ENCODE measurements around the gene DOC2B.

The DOC2B gene

DNA sequence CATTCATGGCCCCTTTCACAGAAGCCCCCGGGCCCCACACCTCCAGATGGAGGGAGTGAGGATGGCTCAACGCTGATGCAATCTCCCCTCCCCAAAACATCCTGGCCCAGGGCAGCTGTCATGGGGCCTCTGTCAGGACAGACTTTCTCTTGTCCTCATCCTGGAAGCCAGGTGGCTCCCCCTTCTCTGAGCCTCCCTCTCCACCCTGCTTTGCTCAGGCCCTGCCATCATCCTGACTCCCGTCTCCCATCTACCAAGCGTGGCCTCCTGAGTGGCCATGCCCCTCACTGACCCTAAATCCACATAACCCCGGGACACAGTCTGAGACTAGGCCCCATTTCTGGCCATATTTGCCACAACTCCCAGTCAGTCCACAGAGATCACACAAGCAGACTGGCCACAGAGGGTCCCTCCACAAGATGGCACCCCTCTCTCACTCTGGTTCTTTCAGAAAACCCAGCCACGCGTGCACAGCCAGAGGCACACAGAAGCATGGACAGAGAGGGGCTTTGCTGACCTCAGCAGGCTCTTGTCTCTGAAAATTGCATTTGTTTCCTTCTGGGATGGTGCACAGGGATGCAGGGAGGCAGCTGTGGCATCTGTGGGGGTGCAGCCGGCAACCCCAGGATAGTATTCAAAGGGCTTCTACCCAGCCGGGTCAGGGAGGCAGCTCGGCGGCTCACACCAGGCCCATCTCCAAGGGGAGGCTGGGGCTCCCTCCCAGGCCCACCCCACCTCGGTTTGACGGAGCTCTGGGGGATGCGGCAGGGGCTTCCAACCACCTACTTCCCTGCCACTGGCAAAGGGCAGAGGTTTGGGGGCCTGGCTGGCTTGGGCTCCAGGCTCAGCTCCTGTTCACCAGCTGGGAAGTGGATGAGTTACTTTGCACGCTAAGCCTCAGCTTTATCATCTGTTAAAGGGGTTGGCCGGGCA lies 16.9 kb downstream of the DOC2B start:
- no peak for DNase-seq (ENCODE audit: low read depth in 1 of 2, low spot score in 1 of 2)

- no peak for DNase-seq (ENCODE audit: low read depth in 1 of 2, low spot score in 1 of 2)
Measured at GRCh38 chr17:163514-164098, 17.8 kb downstream of the DOC2B start.

GRCh38 chr17:162689-163088 lies 18.8 kb downstream of the DOC2B start:
- DNase-seq (ENCODE audit: low read depth in 1 of 2, low spot score in 1 of 2), result no peak

- DNase-seq (ENCODE audit: low read depth in 1 of 2, low spot score in 1 of 2), result no peak
Measured at GRCh38 chr17:161481-161880, 20.0 kb downstream of the DOC2B start.

- no peak for DNase-seq (ENCODE audit: low read depth in 1 of 2, low spot score in 1 of 2)
Measured at GRCh38 chr17:160336-160735, 21.1 kb downstream of the DOC2B start.

DNA sequence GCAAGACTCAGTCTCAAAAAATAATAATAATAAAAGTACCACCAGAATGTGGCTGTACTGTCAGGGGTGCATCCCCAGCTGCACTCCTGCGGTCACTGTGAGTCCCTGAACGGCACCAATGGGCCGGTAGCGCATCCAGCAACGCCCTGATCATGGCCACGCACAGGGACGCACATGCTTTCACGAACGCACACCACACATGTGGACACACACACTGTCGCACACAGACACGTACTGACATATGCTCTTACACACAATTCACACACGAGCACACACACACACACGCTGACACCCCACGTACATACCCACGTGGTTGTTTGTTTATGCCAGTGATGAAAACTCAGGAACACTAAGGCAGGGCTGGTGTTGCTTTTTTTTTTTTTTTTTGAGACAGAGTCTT lies 21.8 kb downstream of the DOC2B start:
- DNase-seq (ENCODE audit: low read depth in 1 of 2, low spot score in 1 of 2), result no peak

DNA sequence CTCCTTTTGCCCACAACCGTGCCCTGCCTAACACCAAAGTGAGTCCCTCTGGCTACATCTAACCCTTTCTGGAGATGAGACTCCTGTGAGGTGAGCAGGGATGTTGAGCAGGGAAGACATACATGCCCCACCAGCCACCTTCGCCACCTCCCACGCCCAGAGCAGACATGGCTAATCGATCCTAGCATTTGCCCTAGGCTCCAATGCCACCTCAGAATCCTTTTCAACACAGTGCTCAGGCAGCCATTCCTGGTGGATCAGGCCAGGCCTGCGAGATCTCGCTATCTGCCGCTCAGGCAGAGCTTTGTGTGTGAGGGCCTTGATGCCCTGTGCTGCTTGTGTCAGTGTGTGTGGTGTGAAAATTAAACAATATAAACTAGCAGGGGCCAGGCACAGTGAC lies 23.1 kb downstream of the DOC2B start:
- DNase-seq (ENCODE audit: low read depth in 1 of 2, low spot score in 1 of 2), result no peak

GRCh38 chr17:157901-158300 lies 23.5 kb downstream of the DOC2B start:
- DNase-seq (ENCODE audit: low read depth in 1 of 2, low spot score in 1 of 2), result no peak

DNA sequence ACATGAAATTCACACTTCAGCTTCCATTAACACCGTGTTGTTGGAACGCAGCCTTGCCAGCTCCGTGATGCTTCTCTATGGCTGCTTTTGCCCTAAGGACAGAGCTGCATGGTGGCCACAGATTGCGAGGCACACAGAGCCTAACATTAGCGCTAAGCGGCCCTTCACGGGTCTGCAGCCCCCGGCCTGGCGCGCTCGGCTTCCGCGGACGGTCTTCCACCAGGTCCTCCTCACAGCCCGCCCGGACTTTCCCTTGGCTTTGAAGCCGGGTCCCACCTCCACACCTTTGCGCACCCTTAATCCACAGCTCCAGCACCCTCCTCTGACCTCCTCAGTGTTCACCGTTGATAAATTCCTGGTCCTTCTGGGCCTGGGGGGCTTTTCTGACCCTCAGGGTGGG lies 24.5 kb downstream of the DOC2B start:
- DNase-seq (ENCODE audit: low read depth in 1 of 2, low spot score in 1 of 2), result no peak

DNA sequence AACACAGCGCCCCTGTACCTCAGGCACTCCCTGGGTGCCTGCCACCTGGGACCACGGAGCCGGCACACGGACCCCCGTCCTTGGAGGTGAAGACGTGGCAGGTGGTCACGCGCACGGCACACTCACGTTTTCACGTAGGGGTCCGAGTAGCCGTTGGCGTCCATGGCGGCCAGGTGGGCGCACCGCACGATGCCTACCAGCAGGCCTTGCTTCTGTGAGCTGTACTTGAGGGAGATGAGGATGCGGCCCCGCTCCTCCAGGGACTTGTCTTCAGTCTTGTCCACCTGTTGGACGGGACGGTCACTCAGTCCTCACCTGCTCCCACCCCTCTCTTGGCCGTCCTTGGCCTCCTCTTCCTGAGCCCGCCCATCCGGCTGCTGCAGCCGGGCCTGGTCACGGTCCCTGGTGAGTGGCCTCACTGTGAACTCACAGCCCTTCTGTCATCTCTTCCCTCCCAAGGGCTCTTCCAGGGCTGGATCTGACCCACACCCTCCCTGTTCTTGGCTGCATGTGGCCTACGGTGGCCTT lies 25.3 kb downstream of the DOC2B start:
- DNase-seq (ENCODE audit: low read depth in 1 of 2, low spot score in 1 of 2), result no peak

DNA sequence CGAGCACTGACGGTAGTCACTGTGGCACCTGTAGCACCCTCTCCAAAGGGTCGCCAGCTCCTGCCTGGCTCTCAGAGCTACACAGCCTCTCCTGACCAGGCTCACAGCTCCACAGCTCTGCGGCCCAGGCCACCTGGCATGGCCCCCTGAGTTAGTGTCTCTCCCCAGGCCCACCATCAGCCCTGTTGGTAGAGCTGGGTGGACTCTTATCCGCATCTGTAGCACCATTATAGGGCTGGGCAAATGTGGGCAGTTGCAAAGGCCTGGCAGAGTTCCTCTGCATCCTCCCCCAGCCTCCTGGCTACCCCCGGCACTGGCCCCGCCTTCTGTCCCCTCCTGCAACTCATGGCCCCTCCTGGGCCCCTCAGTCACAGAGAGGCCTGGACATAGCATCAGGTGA lies 25.9 kb downstream of the DOC2B start:
- no peak for DNase-seq (ENCODE audit: low read depth in 1 of 2, low spot score in 1 of 2)

DNA sequence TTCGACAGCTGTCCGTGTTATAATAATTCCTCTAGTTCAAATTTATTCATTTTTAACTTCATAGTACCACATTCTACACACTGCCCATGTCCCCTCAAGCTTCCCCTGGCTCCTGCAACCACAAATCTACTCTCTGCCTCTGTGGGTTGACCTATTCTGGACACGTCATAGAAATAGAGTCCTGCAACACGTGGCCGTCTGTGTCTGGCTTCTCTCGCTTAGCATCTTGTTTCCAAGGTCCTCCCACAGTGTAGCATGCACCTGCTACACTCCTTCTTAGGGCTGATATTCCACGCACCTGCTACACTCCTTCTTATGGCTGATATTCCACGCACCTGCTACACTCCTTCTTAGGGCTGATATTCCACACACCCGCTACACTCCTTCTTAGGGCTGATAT lies 27.6 kb downstream of the DOC2B start:
- no peak for DNase-seq (ENCODE audit: low read depth in 1 of 2, low spot score in 1 of 2)

DNA sequence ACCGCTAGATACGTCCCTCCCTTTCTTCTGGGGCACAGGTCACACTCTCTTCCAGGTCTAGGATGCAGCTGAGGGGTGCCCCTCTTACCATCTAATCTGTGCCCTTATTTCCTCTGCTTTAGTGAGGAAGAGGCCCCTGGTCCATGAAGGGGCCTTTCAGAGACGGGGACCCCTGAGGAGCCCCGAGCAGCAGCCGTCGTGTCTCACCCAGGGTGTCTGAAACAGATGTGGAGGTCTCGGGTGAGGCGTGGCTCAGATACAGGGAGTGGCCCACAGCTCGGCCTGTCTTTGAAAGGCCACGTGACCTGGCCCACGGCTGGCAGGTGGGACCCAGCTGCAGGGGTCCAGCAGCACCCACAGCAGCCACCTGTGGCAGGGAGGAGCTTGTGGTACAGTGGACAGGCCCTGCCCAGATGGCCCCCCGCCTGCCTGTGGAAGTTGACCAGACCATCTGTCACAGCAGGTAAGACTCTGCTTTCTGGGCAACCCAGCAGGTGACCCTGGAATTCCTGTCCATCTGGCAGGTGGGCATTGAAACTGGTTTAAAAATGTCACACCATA lies 28.5 kb downstream of the DOC2B start:
- no peak for DNase-seq (ENCODE audit: low read depth in 1 of 2, low spot score in 1 of 2)

- DNase-seq (ENCODE audit: low read depth in 1 of 2, low spot score in 1 of 2), result no peak
Measured at GRCh38 chr17:151886-152859, 29.3 kb downstream of the DOC2B start.

DNA sequence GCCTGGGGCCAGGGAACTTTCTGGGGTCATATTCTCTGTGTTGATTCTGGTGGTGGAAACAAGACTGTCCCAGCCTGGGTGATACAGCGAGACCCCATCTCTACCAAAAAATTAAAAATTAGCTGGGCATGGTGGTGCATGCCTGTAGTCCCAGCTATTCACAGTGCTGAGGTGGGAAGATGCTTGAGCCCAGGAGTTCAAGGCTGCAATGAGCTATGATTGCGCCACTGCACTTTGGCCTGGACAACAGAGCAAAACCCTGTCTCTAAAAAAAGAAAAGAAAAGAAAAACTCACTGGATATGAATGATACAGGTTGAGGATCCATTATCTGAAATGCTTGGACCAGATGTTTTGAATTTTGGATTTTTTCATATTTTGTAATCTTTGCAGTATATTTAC lies 30.4 kb downstream of the DOC2B start:
- DNase-seq (ENCODE audit: low read depth in 1 of 2, low spot score in 1 of 2), result no peak

DNA sequence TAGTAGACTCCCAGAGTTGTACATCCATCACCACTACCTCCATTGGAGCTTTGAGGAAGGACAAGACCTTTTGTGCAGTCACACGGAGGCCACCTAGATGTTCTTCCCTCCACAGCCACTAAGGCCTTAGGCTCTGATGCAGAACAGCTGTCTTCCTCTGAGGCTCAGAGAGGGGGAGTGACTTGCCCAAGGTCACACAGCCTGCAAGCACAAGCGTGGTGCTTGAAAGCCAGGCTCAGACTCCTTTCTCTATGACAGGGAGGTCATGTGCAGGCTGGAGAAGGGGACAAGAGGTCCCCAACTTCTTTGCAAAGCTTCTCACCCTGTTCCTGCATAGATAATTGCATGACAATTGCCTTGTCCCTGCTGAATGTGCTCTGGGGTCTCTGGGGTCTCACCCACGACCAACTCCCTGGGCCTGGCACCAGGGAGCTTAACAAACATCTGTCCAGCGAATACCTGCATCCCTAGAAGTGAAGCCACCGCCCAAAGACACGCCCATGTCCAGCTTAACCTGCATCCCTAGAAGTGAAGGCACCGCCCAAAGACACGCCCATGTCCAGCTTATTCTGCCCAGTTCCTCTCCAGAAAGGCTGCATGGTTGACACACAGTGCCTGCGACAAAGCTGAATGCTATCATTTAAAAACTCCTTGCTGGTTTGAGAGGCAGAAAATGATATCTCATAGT lies 31.4 kb downstream of the DOC2B start:
- no peak for DNase-seq (ENCODE audit: low read depth in 1 of 2, low spot score in 1 of 2)

DNA sequence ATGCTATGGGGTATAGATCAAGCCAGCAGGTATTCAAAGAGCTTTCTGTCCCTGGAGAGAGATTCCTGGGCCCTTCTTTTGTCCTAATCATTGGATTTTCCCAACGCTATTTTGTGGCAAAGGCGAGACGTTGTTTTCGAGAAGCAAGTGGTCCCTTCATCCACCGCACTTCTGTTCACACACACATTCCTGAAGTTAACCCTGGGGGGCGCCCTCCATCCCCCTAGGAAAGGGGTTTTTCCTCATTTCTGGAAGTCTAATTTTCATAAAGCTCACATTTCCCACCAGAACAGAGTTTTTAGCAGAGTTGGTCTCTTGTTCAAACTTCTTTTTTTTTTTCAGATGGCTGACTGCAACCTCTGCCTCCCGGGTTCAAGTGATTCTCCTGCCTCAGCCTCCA lies 32.2 kb downstream of the DOC2B start:
- no peak for DNase-seq (ENCODE audit: low read depth in 1 of 2, low spot score in 1 of 2)

DNA sequence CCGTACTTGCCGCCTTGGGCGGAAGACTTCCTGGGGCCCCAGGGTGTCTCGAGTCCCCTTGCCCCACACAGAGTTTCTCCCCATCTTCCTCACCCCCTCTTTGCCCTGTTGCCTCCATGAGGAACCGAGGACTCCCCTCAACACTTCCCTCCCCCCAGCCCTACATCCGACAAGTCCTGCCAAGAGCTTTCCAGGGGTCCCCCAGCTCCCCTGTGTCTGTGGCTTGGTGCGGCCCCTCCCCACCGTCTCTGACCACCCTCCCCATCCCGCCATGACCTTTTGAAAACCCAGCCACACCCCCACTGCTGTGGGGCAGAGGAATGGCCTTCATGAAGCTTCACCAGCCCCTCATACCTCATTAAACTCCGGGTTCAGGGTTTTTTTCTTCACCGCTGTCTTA lies 32.7 kb downstream of the DOC2B start:
- DNase-seq (ENCODE audit: low read depth in 1 of 2, low spot score in 1 of 2), result no peak

- no peak for DNase-seq (ENCODE audit: low read depth in 1 of 2, low spot score in 1 of 2)
Measured at GRCh38 chr17:147796-148740, 33.4 kb downstream of the DOC2B start.

All from activated T-helper 1 cell treated with anti-CD3 and anti-CD28 coated beads, Interleukin-2, amount 50 U/mL, for 16 hours (primary cell).